ENCODE results near the gene TPGS1.

The TPGS1 gene

GRCh38 chr19:538641-539428, 31.5 kb downstream of the TPGS1 start:
- in situ Hi-C loops (cut with MboI; ENCODE audit: low sequenced_read_pairs) = no loop called here

DNA sequence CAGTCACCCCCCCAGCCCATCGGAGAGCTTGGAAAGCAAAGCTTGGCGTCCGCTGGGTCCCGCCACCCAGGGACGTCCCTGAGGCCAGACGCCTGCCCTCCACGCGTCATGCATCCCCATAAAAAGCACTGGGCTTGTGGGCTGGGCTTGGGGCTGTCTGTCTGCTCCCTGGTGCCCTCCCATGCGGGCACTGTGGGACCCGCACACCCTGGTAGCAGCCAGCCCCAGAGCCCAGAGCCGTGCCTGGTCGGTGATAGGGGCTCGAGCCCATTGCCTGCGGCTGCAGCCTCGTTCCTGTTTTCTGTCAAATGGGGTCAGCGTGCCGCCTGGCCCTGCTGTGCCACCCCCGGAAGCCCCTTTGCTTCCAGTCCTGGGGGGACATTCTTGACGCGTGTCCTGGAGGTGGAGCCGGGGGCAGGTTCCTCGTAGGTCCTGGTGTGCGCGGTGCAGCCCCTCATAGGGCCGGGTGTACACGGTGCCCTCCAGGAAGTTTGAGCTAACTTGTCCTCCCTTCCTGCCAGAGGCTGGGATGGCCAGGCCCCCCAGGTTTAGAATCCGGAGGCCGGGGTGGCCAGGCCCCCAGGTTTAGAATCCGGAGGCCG, 32.2 kb downstream of the TPGS1 start:
- in situ Hi-C loops (cut with MboI; ENCODE audit: low sequenced_read_pairs) = no loop called here

- in situ Hi-C loops (cut with MboI; ENCODE audit: low sequenced_read_pairs) = no loop called here
These were observed 33.8 kb downstream of the TPGS1 start for GRCh38 chr19:540867-541637.

GRCh38 chr19:541699-542098, 34.4 kb downstream of the TPGS1 start:
- in situ Hi-C loops (cut with MboI; ENCODE audit: low sequenced_read_pairs) = no loop called here

- in situ Hi-C loops (cut with MboI; ENCODE audit: low sequenced_read_pairs) = no loop called here
These were observed 35.0 kb downstream of the TPGS1 start for GRCh38 chr19:542173-542866.

DNA sequence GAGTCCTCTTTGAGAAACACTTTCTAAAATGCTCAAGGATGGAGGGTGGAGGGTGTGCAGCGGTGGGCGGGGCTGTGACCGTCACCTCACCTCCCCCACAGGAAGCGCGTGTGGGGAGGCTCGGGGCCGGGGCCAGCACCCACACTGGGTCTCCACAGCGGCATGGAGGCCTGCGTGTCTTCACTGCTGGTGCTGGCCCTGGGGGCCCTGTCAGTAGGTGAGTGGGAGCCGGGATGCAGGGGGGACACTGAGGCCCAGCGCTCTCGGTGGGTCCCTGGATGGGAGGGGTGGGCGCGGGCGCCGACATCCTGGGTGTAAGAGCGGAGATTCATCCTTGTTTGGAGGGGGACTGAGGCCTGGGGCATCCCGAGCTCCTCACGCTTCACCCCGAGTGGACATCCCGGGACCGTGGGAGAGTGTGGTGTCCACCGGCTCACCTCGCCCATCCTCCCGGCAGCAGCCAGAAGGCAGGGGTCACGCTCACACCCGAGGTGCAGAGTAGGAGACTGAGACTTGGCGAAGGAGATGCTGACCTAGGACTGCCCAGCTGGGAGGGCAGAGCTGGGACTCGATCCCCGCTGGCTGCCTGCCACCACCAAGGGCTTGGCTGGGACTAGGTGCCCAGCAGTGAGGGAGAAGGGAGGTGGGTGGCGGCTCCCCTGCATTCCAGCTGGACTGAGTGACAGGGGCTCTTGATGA, 36.8 kb downstream of the TPGS1 start, which contains the start of gene GZMM:
Gene GZMM (plus strand): TSS at position 144 of the 699 bp plus-strand sequence. CDS start 19 bp downstream, at position 163.
- in situ Hi-C loops (cut with MboI; ENCODE audit: low sequenced_read_pairs) = no loop called here

DNA sequence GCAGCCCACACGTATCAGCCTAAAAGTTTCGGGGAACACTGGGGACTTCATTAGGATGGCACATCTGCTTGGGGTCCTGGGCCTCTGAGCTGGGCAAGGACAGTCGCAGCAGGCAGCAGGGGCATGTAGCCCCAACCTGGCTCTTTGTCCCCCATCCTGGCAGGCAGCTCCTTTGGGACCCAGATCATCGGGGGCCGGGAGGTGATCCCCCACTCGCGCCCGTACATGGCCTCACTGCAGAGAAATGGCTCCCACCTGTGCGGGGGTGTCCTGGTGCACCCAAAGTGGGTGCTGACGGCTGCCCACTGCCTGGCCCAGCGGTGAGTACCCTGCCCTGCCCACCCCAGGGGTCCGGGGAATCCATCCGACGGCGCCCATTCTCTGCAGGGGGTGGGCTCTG, 39.8 kb downstream of the TPGS1 start:
- in situ Hi-C loops (cut with MboI; ENCODE audit: low sequenced_read_pairs) = no loop called here

DNA sequence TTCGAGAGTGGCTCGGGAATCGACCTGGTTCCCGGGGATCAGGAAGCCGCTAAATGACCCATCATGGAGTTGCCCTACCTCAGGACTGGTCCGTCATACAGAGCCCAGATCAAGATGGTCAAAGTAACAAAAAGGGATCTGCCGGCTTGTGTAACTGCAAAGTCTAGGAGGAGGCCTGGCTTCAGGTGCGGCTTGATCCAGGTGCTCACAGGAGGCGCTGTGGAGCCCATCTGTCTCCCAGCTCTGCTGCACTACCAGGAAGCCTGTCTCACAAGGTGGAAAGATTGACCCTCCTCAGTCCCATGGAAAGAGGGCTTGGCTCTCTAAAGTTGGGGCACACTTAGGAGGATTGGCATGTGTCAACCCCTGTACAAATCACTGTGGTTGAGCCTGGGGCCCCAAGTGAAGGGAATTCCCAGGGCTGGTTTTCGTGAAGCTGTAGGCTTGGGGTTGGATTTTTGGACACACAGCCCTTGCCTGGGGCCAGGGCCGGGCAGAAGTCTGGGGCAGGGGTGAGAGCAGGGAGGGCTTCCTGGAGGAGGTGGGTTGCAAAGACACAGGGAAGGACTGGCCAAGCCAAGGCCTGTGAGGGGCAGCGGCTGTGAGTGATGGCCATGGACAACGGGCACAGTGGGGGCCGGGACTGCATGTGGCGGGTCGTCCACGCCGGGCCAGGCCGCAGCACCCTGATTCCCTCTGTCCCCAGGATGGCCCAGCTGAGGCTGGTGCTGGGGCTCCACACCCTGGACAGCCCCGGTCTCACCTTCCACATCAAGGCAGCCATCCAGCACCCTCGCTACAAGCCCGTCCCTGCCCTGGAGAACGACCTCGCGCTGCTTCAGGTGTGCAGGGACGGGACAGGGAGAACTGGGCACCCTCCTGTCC, 40.8 kb downstream of the TPGS1 start:
- in situ Hi-C loops (cut with MboI; ENCODE audit: low sequenced_read_pairs) = no loop called here

DNA sequence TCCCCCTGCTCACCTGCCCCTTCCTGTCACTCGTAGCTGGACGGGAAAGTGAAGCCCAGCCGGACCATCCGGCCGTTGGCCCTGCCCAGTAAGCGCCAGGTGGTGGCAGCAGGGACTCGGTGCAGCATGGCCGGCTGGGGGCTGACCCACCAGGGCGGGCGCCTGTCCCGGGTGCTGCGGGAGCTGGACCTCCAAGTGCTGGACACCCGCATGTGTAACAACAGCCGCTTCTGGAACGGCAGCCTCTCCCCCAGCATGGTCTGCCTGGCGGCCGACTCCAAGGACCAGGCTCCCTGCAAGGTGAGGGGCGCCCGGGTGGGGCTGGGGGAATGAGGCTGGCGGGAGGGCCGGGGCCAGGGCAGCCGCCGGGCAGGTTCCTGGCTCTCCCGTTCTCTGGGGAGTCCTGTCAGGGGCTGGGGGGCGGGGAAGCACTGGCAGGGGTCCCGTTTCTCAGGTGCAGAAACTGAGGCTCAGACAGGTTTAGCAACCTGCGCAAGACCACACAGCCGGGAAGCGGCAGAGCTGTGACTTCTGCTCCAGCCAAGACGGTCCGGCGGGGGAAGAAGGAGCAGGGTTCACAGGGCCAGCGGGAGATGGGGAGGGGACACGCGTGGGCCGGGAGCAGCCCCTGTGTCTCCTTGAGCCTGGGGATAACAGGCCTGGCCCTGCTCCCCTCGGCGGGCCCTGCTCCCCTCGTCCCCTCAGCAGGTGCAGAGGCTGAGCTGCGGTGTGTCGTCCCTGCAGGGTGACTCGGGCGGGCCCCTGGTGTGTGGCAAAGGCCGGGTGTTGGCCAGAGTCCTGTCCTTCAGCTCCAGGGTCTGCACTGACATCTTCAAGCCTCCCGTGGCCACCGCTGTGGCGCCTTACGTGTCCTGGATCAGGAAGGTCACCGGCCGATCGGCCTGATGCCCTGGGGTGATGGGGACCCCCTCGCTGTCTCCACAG, 41.9 kb downstream of the TPGS1 start:
- in situ Hi-C loops (cut with MboI; ENCODE audit: low sequenced_read_pairs) = no loop called here

- in situ Hi-C loops (cut with MboI; ENCODE audit: low sequenced_read_pairs) = no loop called here
These were observed 47.5 kb downstream of the TPGS1 start for GRCh38 chr19:554817-555216.

DNA sequence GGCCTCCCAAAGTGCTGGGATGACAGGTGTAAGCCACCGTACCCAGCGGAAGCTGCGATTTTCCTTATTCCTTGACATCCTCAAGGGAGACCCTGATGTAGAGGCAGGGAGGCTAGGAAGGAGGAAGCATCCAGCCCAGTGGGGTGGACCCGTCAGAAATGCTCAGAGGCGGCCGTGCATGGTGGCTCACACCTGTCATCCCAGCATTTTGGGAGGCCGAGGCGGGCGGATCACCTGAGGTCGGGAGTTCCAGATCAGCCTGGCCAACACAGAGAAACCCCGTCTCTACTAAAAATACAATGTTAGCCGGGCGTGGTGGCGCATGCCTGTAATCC, 48.1 kb downstream of the TPGS1 start:
- in situ Hi-C loops (cut with MboI; ENCODE audit: low sequenced_read_pairs) = no loop called here

- in situ Hi-C loops (cut with MboI; ENCODE audit: low sequenced_read_pairs) = no loop called here
These were observed 49.5 kb downstream of the TPGS1 start for GRCh38 chr19:556611-557382.

DNA sequence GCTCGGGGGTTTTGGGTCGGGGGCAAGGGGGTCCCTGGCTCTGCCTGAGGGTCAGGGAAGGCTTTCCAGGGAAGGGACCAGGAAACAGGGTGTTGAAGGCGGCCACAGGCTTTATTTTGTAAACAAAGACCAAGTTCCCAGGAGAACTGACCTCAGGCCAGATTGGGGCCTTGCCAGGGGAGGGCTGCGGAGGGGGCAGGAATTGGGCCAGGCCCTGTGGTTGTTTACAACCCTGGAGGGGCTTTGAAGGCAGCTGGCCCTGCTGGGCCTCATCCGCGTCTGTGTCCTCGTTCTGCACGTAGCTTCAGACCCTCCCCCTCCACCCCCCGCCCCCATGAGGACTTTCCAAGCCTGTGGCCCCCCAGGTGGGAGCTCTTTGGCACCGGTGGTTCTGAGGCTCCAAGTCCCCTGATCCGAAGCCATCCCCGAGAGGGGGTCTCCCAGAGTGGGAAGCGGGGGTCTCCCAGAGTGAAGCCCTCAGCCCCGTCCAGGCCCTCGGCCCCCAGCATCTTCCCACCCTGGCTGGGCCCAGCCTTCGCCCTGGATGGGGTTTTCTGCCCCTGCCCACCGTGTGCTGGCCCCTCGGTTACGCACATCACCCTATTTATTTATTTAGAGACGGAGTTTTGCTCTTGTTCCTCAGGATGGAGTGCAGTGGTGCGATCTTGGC, 51.6 kb downstream of the TPGS1 start:
- in situ Hi-C loops (cut with MboI; ENCODE audit: low sequenced_read_pairs) = no loop called here

- in situ Hi-C loops (cut with MboI; ENCODE audit: low sequenced_read_pairs) = no loop called here
These were observed 52.8 kb downstream of the TPGS1 start for GRCh38 chr19:560121-560520.

DNA sequence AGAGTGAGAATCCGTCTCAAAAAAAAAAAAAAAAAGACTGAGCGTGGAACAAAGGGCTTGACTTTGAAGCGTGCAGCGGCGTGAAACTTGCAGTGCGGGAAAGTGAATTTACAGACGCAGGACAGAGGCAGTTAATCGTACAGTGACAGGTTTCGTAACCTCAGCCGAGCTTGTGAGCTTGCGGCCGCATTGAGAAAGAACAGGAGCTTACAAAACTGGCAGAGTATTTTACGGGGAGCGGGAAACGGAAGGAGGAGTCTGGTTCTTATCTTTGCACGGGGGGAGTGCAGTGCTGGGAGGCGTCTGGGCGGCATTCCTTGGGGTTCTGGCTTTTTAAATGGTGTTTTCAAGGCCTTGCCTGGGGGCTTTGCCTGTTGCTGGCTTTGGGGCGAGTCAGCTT, 59.1 kb downstream of the TPGS1 start:
- in situ Hi-C loops (cut with MboI; ENCODE audit: low sequenced_read_pairs) = no loop called here

GRCh38 chr19:566844-567243, 59.5 kb downstream of the TPGS1 start:
- in situ Hi-C loops (cut with MboI; ENCODE audit: low sequenced_read_pairs) = no loop called here

DNA sequence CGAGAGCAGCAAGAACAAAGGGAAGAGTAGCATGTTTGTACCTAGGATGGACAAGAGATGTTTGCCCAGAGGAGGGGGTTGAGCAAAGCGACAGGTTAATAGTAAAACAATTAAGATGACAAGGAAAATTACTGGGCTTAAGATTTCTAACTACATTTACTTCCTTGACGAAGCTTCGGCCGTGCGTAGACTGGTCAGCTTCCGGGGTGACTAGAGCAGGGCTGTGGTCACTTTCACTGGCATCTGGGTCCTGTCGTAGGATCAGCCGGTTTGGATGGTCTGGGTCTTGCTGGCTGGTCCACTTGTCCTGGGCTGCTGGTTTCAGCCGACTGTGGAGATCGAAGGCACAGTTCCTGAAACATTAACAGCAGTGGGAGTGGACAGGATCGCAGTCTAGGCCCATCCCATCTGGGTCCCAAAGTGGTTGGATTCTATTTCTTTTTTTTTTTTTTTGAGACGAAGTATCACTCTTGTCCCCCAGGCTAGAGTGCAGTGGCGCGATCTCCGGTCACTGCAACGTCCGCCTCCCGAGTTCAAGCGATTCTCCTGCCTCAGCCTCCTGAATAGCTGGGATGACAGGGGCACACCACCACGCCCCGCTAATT, 60.1 kb downstream of the TPGS1 start:
- in situ Hi-C loops (cut with MboI; ENCODE audit: low sequenced_read_pairs) = no loop called here
